Measurements from ENCODE around the gene MYL6B.

Gene MYL6B

GRCh38 chr12:56162468-56163290, 10.3 kb downstream of the MYL6B start:
- no peak for TF ChIP-seq ZNF274 (IDR thresholded peaks at IDR 0.05; ENCODE audit: low read depth, low read length)
- no peak overlapping the region for H3K4me3 ChIP-seq (ENCODE audit: low read length)

- H3K4me3 ChIP-seq (ENCODE audit: low read length), result no peak overlapping the region
- no peak for TF ChIP-seq ZNF274 (IDR thresholded peaks at IDR 0.05; ENCODE audit: low read depth, low read length)
These were observed 11.4 kb downstream of the MYL6B start for GRCh38 chr12:56163533-56164344.

- H3K4me3 ChIP-seq (ENCODE audit: low read length), result no peak overlapping the region
- TF ChIP-seq ZNF274 (IDR thresholded peaks at IDR 0.05; ENCODE audit: low read depth, low read length), result no peak
These were observed 11.9 kb downstream of the MYL6B start for GRCh38 chr12:56164345-56164729.

GRCh38 chr12:56165369-56165768, 13.0 kb downstream of the MYL6B start:
- no peak overlapping the region for H3K4me3 ChIP-seq (ENCODE audit: low read length)
- TF ChIP-seq ZNF274 (IDR thresholded peaks at IDR 0.05; ENCODE audit: low read depth, low read length), result no peak

GRCh38 chr12:56169229-56169759, 16.9 kb downstream of the MYL6B start:
- no peak overlapping the region for H3K4me3 ChIP-seq (ENCODE audit: low read length)
- no peak for TF ChIP-seq ZNF274 (IDR thresholded peaks at IDR 0.05; ENCODE audit: low read depth, low read length)

DNA sequence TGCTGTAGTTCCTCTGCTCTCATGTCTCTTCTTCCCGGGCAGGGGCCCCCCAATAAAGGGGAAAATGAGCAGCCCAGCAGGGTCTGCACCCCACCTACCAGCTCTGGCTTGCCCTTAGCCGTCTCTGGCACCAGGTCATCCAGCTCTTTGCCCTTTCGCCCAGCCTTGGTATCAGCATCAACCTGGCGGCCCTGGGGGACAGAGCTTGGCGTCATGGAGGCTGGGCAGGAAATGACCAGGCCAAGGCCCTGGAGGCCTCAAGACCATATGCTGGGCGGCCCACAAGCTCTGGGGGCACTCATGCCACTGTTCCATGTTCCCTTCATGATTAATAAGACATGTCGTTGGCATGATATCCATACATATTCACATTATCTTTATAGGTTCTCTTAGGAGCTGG, 20.5 kb downstream of the MYL6B start:
- no peak for TF ChIP-seq ZNF274 (IDR thresholded peaks at IDR 0.05; ENCODE audit: low read depth, low read length)
- H3K4me3 ChIP-seq (ENCODE audit: low read length), result no peak overlapping the region

- no peak overlapping the region for H3K4me3 ChIP-seq (ENCODE audit: low read length)
- no peak for TF ChIP-seq ZNF274 (IDR thresholded peaks at IDR 0.05; ENCODE audit: low read depth, low read length)
These were observed 26.0 kb downstream of the MYL6B start for GRCh38 chr12:56178347-56178746.

DNA sequence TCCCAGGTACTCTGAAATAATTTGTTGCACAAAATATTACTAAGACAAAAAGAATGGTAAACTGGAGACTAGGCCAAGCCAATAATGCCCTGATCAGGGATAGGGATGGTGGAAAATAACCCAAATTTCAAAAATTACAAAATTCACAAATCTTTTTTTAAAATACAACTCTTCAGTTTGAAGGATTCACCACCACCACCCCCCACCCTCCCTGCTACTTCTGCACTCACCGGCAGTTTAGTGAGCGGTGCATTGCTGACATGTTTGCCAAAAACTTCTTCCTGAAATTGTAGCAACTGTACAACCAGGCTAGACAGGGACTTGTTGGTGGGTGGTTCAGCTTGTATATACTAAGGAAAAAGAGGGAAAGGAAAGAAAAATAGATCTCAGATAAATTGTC, 34.6 kb downstream of the MYL6B start:
- no peak overlapping the region for H3K4me3 ChIP-seq (ENCODE audit: low read length)
- TF ChIP-seq ZNF274 (IDR thresholded peaks at IDR 0.05; ENCODE audit: low read depth, low read length), result no peak

GRCh38 chr12:56188131-56188777, 35.9 kb downstream of the MYL6B start:
- TF ChIP-seq ZNF274 (IDR thresholded peaks at IDR 0.05; ENCODE audit: low read depth, low read length), result no peak
- peak overlapping the region; percentile 93 for H3K4me3 ChIP-seq (ENCODE audit: low read length)

GRCh38 chr12:56188778-56189098, 36.4 kb downstream of the MYL6B start:
- peak overlapping the region; percentile 93 for H3K4me3 ChIP-seq (ENCODE audit: low read length)
- no peak for TF ChIP-seq ZNF274 (IDR thresholded peaks at IDR 0.05; ENCODE audit: low read depth, low read length)

GRCh38 chr12:56189099-56189917, 36.9 kb downstream of the MYL6B start, which contains the start of gene SMARCC2:
Gene SMARCC2 (minus strand): TSS chr12:56189483. CDS start chr12:56189461, 22 bp downstream.
- peak within 1 kb of the TSS; percentile 93 for H3K4me3 ChIP-seq (ENCODE audit: low read length)
- no peak for TF ChIP-seq ZNF274 (IDR thresholded peaks at IDR 0.05; ENCODE audit: low read depth, low read length)

DNA sequence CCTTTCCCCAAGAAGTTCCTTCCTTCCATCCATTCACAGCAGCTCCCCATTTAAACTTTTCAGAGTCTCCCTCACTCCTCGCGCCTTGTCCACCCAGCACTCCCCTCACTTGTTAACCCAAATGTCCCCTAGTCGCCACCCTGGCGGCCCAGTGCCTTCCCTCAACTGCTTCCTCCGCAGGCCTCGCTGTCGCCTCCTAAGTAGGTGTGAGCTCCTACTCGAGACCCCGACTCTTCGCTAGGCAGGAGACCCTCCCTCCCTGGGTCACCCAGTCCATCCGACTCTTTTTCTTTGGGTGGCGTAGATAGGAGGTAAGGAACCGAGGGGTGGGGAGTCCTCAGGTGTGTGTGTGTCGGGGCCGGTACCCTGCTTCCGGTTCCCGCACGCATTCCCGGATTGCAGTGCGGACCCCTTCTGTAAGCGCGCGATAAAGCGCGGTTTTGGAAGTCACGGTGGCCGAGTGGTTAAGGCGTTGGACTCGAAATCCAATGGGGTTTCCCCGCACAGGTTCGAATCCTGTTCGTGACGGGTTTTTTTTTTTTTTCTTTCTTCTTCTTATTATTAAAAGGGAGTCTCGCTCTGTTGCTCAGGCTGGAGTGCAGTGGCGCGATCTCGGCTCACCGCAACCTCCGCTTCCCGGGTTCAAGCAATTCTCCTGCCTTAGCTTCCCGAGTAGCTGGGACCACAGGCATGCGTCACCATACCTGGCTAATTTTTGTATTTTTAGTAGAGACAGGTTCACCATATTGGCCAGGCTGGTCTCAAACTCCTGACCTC, 37.7 kb downstream of the MYL6B start:
- TF ChIP-seq ZNF274 (IDR thresholded peaks at IDR 0.05; ENCODE audit: low read depth, low read length), result no peak
- H3K4me3 ChIP-seq (ENCODE audit: low read length), result peak overlapping the region; percentile 92

- peak overlapping the region; percentile 92; the same call in 1 of the 2 replicates for H3K4me3 ChIP-seq (ENCODE audit: low read length)
- no peak for TF ChIP-seq ZNF274 (IDR thresholded peaks at IDR 0.05; ENCODE audit: low read depth, low read length)
These were observed 38.3 kb downstream of the MYL6B start for GRCh38 chr12:56190695-56191155.
